Camera-type eye (tissue), 1 donor: ENCODE measurements around the gene CRIP2. TPM values are rescaled to one million over a fixed set of nuclear protein-coding genes. Genes with fewer than 3 reads are reported as not detected.

ENCODE experiments used
- total RNA-seq: library from RNA; depleted of rRNA; stranded (reverse); fragments of >200 nt; gene quantifications from one replicate; pipeline ENCODE4 v1.2.3, GENCODE V29; 2014

CRIP2 gene
- total RNA-seq = 71.6 TPM

DNA sequence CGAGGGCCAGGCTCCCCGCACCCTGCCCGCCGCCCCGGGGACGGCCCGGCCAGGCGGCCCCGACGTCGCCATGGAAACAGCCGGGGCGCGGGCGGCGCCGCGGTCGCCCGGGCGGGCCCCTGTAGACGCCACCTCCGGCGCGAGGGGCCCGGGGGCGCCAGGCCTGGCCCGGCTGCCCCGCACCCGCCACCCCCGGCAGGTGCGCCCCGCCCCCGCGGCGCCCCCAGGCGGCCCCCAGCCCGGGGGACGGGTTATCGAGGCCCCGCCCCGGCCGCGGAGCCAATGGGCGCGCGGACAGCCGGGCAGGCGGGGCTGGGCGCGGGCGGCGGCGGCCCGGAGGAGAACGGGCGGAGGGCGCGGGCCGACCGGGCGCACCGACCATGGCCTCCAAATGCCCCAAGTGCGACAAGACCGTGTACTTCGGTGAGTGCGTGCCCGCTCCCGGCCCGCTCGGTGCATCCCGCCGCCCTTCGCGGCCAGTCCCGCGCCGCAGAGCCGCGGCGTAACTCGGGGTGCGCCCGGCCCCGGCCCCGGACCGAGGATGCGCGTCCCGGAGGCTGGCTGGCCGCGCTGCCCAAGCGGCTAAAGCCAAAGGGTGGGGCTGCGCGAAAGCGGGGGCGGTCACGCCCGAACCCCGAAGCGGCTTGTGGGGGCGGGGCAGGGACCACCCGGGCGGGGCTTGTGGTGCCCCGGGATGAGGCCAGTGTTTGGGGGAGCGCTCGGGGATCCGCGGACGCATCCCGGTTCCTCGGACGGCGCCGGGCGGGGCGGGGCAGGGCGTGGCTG lies at the start of gene CRIP2:
TSS of gene CRIP2 (plus strand) at position 339 of the 786 bp plus-strand sequence. CDS start at position 381, 42 bp downstream.

DNA sequence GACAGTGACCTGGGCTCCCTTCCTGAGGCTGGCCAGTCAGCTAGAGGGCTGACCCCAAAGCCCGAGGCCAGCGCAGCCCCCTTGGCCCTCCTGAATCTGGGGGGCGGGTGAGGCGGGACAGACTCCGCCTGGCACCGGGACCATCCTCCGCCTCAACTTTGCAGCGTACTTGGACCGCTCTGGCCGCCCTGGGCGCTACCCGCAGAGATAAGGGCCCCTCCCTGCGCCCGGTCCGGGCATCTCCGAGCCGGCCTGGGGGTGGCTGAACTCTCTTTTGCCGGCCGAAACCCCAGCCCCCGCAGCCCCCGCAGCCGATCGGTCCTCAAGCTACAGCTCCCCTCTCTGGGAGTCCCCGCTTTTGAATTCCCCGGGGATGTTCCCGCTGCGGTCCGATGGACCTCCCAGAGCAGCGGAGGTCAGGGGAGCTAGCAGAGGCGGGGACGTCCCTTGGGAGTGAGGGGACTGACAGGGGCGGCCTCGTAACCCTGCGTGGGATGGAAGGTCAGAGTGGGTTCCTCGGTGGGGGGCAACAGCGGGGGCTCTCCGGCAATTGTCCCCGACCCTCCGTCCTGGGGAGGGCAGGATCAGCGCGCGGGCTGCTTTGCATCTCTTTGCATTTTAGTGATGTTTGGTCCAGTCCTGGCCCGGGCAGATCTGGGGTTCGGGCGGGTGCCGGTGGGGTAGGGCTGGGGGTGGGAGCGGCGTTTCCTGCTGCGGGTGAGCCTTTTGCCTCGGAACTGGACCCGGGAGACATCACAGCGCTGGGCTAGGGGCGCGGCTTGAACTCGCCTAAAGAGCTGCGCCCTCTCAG lies 11.7 kb downstream of the CRIP2 start, which contains the start of gene CRIP1:
TSS of gene CRIP1 (plus strand) at position 724 of the 811 bp plus-strand sequence. CDS start 374 bp downstream, outside the sequence.

GRCh38 chr14:105490572-105491365 lies 16.1 kb downstream of the CRIP2 start, which contains the start of gene TEDC1:
TEDC1 (plus strand) TSS chr14:105491246; CDS start chr14:105491376, 130 bp downstream.

GRCh38 chr14:105525861-105526775 lies 51.5 kb downstream of the CRIP2 start, which contains the start of gene TMEM121:
TMEM121 (plus strand) TSS chr14:105526583; CDS start chr14:105528835, 2,252 bp downstream.

Other genes starting within 250 kb of the CRIP2 start
- 48.7 TPM for gene BTBD6, start 226.3 kb upstream of the CRIP2 start, total RNA-seq
- gene BRF1, start 173.8 kb upstream of the CRIP2 start, total RNA-seq = 77.4 TPM
- gene PACS2, start 160.1 kb upstream of the CRIP2 start, total RNA-seq = 90.1 TPM
- gene TEX22, start 76.3 kb upstream of the CRIP2 start, total RNA-seq = 1.6 TPM
- gene MTA1, start 55.0 kb upstream of the CRIP2 start, total RNA-seq = 79.2 TPM
- 18.5 TPM for gene CRIP1, start 12.1 kb downstream of the CRIP2 start, total RNA-seq
- 9.5 TPM for gene TEDC1, start 16.4 kb downstream of the CRIP2 start, total RNA-seq
- 13.7 TPM for gene TMEM121, start 51.8 kb downstream of the CRIP2 start, total RNA-seq